NOMO-1 (cell line): Measurements from ENCODE around the gene RPL22L1.
"Not testable (repeated sequence)": the region's sequence is repeated elsewhere in the genome, so short reads cannot be mapped to it uniquely, and the experiment has no call there.

Experiments used
- DNase-seq, 2 experiments: peaks; one replicate each; lab custom pipeline; 2025; ENCODE audit not compliant: unreplicated experiment in 2 of 2; lab: John Stamatoyannopoulos, UW

The RPL22L1 gene

DNA sequence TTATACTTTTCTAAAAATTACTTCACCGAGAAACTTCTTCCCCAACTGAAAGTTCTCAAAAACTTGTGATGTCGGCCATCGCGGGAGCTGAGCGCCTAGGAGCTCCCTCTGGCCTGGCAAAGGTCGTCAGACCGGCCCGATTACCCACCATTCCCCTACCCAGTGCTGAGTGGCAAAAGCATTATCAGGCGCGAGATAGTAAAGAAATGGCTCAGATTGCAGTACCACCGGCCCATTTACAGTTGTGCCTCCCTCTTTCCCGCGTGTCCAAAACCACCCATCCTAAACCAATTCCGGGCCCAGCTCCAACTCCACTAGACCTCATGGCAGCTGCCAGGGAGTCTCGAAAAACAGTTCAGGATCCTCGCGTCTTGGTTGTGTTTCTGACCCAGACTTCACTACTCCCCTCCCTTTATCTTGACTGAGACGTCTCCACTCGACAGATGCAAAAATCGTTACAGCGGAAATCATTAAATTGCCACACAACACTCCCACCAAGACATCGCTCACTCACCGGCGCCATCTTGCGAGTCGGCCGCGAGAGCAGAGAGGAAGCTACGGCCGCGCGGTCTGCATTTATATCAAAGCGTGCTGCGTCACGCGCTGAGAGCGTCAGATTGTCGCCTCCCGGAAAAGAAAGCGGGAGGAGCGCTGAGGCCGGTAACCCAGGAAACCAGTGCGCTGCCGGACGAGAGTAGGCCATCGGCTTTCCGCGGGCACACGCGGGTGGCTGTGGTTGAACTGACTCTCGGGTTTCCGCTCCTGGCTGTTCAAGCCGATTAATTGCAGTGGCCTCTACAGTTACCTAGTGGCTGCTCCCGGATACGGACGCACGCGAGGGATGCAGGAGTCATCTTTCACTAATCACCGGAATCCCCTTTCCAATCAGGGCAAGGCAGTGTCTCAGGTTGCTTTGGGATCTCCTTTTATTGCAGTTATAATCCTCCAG, at the start of gene RPL22L1:
Gene RPL22L1 (minus strand): TSS at position 551 of the 949 bp plus-strand sequence. CDS start 28 bp downstream, at position 523.
- no peak for DNase-seq

DNA sequence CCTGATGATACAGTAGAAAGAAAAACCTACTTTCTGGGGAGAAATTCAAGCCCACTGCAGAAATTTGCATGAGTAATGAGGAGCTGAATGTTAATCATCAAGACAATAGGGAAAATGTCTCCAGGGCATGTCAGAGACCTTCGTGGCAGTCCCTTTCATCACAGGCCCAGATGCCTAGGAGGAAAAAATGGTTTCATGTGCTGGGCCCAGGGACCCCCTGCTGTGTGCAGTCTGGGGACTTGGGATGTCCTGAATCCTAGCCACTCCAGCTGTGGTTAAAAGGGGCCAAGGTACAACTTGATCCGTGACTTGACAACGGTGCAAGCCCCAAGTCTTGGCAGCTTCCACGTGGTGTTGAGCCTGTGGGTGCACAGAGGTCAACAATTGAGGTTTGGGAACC, 48.7 kb upstream of the RPL22L1 start:
- DNase-seq: no peak

DNA sequence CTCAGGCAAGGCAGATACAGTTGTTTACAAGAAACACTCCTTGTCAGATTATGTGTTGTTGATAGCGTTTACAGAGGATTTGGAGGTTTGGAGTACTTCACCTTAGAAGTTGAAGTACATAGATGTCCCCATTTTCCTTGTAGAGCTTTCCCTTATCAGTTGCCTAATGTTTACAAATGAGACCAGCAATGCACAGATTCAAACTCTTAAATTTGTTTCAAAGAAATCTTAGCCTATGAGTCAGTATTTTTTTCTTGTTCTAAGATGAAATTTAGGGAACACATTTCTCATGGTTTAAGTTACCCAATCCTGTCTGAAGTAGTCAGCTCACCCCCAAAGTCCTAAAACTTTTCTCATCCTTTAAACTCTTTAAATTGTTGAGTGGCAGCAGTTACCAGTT, 44.7 kb upstream of the RPL22L1 start:
- no peak for DNase-seq

DNA sequence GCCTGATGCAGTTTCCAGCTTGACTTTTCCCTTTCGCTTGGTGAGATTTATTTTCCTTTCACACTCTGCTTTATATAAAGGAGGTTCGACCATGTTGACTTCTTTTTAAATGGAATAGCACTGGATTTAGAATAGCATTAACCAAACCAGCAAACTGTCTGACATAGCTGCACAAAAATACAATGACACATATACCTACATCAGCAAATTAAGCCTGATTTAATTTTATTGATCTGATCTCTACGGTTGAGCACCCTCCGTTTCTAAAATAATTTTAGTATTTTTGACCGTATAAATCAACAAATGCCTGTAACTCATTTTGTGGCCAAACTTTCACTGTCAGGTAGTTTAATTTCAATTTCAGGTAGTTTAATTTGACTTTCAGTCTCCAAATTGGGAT, 44.2 kb upstream of the RPL22L1 start:
- no peak for DNase-seq

DNA sequence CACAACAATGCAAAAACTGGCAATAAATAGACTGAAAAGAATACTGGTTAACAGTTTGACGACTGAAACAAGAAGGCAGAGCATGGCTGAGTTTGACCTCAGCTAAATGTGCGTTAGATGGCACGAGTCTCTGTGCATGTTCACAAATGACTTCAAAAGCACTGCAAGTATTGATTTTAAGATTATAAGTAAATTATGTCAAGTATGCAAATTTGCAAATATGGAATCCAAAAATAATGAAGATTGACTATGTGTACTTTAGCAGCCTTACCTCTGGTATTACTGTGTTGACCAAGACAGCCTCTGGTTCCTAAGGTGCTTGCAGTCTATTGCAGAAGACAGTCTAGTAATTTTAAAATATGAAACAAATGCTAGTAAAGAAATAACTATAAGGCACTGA, 41.1 kb upstream of the RPL22L1 start:
- no peak for DNase-seq

DNA sequence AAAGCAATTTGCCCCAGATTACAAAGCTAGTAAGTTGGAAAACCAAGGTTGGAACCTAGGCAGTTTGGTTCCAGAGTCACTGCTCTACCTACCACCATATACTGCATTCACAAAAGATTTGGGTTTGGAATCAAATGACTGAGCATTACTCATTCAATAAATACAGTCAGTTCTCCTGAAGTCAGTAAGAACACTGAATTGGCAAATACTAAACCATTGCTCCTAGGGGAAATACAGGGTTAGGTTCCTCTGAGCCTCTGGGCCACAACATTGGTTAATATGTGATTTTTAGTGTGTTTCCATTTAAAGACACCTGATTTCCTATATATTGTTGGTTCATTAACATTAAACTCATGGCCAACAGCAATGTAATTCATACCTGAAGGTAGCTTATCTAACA, 40.5 kb upstream of the RPL22L1 start:
- DNase-seq: no peak

DNA sequence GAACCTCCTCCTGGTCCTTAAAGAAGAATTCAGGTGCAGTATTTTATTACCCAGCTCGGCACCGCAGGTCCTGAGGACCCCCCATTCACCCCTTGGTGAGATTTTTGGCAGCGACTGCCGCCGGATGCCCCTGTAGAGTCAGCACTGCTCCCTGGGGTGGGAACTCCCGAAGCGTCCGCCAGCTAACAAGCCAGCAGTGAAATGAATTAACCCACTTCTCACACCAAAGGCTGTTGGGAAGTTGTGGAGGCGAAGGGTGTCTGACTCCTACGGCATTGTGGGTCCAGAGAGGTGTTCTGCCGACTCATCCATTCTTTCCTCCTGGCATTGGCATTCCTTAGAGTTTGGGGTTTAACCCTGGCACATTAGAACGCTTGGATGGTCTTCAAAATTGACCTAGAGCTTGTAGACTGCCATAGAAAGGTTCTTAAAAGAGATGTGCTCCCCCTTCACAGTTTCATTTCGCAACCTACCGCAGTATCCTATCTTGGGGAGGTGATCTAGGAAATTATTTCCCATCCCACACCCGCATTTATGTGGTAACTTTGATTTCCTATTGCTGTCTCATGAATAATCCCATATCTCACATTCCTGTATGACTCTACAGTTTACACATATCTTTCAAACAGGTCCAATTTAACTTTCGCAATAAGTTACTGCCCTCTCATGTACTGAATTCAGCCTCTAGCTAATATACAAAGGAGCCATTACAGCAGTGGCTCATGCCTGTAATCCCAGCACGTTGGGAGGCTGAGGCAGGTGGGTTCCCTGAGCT, 39.3 kb upstream of the RPL22L1 start:
- no peak for DNase-seq

DNA sequence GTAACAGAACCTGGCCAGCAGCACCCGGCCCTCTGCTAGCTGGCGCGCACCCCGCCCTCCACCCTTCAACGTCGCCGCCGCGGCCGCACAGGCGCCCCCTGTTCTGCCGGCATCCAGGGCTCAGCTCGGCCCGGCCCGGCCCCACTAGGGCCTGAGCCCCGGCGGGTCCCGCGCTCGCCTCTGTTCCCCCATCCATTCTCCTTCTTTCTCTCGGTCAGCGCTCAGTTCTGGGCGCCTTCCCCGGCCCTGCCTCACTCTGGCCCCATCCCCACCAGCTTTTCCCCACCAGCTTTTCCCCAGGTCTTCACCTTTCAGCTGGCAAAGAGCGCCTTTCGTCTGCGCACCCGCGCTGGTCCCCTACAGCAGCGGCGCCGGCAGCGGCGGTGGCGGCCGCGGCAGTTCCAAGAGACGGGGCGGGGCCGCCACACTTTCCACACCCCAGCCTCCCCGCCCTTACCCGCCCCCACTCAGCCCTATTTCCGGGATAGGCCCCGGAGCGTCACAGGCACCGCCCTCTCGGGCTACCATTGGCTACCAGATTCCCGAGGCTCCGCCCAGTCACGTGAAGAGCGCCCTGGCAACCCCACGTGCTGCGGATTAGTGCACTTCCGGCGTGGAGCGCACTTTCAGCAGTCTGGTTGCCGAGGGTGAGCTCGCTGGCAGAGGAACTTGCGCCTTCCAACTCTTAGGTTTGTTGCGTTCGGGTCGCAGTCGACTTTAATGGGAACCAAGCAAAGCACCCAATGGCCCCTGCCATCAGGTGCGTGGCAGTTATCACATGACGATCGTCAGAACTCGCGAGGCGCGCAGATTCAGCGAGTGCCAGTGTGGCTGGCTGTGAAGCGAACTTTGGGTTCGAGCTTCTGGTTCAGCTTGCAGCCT, 38.5 kb upstream of the RPL22L1 start, which contains the start of gene EIF5A2:
Gene EIF5A2 (minus strand): TSS at position 403 of the 882 bp plus-strand sequence. CDS start 831 bp downstream, outside the sequence.
- peak; percentile 71 to 77 for DNase-seq

DNA sequence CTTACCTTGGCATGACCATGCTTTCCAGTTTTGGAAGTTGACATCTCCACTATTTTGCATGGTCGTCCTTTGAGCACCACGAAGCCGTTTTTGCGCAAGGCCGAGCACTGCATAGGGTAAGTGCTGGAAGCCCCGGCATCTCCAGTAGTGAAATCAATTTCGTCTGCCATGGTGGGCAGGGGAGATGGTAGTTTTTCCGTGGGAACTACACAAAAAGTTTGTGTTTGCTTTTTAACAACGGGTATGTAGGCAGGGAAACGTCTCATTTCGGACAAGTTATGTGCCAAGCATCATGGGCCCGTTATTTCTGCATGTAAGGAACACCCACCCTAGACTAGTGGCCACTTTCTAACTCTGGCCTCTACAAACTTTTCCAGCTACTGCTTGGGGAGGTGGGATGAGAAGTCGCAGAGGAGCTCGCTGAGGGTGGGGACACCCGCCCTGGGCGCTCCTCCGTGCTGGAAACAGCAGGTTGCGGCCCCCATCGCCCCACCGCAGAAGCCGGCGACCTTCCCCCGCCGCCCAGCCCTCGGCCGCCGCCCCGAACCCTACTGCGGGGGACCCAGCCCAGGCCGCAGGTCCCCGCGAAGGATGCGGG, 37.7 kb upstream of the RPL22L1 start:
- DNase-seq: no peak

DNA sequence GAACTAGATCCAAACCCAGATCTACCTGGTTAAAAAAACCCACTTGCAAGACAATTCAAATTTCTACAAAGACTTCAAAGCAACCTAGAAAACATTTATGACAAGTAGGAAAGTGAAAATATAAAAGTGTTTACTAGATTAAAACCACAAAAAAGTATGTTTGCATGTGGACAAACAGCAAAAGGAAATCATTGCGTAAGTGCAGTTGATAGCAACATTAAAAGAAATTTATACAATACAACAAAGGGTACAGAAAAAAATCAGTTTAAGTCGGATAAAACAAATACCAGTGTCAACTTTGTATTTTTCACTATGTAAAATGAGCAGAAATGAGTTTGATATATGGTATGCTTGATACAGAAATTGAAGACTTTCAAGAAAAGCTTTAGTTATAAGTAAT, 35.9 kb upstream of the RPL22L1 start:
- no peak for DNase-seq

DNA sequence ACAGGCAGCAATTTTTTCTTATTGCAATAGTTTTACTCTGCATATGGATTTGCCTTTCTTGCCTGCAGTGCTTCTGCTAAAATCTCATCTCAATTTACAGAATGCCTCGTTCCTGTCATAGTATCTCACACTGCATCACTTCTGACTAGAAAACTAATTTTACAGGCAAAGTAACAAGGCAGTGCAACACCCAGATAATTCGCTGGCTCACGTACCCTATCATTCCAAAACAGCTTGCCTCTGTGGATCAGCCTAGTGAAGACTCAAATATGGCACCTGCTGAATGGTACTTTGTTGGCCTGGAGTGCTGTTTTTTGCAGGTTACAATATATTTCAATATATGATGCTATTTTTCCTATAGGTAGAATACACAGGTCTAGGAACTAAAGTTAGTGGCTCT, 33.1 kb upstream of the RPL22L1 start:
- no peak for DNase-seq

DNA sequence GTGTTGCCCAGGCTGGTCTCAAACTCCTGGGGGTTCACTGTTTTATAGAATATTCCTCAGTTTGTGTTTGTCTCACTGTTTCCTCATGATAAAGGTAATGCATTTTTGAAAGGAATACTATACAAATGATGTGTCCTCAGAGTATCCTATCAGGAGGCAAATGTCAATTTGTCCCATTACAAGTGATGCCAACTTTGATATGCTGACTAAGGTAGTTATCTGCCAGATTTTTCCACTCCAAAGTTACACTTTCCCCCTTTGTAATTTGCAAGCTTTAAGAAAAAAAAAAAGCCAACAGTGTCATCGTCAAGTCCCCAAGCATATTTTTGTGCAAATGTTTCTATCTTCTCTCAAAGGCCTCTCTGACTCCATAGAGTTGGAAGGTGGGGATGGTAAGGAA, 29.5 kb upstream of the RPL22L1 start:
- no peak for DNase-seq

DNA sequence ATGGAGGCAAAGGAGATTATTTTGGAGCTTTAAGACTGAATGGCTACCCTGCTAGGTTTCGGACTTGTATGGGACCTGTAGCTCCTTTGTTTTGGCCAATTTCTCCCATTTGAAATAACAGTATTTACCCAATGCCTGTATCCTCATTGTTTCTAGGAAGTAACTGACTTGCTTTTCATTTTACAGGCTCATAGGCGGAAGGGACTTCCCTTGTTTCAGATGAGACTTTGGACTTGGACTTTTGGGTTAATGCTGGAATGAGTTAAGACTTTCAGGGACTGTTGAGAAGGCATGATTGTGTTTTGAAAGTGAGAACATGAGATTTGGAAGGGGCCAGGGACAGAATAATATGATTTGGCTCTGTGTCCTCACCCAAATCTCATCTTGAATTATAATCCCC, 28.0 kb upstream of the RPL22L1 start:
- DNase-seq: no peak

DNA sequence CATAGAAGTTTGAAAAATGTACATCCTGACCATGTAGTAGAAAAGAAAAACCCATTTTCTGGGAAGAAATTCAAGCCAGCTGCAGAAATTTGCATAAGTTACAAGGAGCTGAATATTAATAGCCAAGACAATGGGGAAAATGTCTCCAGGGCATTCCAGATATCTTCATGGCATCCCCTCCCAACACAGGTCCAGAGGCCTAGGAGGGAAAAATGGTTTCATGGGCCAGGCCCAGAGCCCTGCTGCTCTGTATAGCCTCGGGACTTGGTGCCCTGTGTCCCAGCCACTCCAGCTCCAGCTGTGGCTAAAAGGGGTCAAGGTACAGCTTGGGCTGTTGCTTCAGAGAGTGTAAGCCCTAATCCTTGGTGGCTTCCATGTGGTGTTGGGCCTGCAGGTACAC, 27.2 kb upstream of the RPL22L1 start:
- not testable (repeated sequence) for DNase-seq

DNA sequence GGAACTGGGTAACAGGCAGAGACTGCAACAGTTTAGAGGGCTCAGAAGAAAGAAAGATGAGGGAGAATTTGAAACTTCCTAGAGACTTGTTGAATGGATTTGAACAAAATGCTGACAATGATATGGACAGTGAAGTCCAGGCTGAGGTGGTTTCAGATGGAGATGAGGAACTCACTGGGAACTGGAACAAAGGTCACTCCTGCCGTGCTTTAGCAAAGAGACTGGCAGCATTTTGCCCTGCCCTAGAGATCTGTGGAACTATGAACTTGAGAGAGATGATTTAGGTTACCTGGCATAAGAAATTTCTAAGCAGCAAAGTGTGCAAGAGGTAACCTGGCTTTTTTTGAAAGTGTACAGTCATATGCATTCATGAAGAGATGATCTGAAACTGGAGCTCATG, 26.8 kb upstream of the RPL22L1 start:
- no peak for DNase-seq

DNA sequence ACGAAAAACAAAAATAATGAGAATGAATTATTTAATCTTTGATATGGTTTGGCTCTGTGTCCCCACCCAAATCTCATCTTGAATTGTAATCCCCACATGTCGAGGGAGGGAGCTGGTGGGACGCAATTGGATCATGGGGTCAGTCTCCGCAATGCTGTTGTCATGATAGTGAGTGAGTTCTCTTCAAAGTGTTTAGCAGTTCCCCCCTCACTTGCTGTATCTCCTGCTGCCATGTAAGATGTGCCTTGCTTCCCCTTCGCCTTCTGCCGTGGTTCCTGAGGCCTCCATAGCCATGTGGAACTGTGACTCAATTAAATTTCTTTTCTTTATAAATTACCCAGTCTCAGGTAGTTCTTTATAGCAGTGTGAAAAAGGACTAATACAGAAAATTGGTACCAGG, 26.3 kb upstream of the RPL22L1 start:
- not testable (repeated sequence) for DNase-seq

DNA sequence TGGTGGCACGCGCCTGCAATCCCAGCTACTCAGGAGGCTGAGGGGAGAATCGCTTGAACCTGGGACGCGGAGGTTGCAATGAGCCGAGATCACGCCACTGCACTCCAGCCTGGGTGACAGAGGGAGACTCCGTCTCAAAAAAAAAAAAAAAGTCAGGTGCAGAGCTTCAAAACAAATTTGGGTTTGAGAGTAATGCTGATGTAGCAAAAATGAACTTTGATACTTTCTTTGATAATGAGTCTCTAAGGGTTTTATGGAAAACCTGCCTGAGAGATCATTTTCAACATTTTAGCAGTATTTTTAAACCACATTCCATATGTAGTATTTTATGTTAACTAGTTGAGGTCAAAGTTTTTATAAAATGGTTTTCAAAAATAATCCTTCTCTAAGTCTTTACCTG, 23.9 kb upstream of the RPL22L1 start:
- DNase-seq: no peak

DNA sequence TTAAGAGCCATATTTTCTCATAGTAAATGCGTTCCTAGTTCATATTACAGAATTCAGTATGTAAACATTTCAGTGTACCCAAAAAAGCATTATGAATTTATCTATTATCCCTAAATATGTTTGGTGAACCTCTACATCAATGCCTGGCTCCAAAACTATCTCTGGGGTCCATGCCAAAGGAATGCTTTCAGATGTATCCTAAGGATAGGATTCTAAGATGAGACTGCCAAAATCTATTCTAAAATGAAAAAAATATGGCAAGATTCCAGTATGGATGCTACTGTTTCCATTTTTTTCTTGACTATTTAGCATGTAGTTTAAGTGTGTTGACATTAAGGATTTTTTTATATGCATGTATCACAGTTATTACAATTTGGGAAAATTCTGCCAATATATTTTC, 19.6 kb upstream of the RPL22L1 start:
- DNase-seq: no peak

DNA sequence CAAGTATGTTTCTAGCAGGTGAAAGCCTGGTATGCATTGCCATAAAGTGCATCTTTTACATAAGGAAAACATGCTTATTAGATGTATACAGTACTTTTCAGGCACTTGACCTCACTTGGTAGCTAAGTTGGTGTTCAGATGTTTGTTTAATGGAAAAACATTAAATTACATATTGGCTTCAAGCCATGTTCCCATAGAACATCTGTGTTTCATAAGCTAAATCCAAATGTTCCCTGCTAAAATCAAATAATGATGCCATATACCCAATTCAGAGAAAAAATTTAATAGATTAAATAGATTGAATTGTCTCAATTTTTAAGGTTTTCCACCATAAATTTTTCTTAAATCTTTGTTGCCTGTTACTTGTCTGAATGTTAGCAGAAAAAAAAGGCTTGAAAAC, 19.1 kb upstream of the RPL22L1 start:
- DNase-seq: no peak
